WTC11 (cell line): Measurements from ENCODE around the gene CIRBP. TPM values are rescaled to one million over a fixed set of nuclear protein-coding genes. Genes with fewer than 3 reads are reported as not detected.

Experiments used
- ATAC-seq: fragments of 200-7000 bp; cut with Tn5 transposase; 2 replicates; pipeline ENCODE4 v1.10.0; 2021; ENCODE audit warnings: mild to moderate bottlenecking, moderate library complexity
- CTCF ChIA-PET: fragments of 300-600 bp; sonication (Branson Sonifier 250); formaldehyde crosslinking; loops from one replicate; lab custom pipeline; 2021; ENCODE audit warnings: antibody characterized with exemption; lab: Charles Lee
- POLR2A ChIA-PET: fragments of 350-600 bp; sonication (Branson Sonifier 250); formaldehyde crosslinking; loops from one replicate; lab custom pipeline; 2021; ENCODE audit warnings: antibody characterized with exemption; lab: Charles Lee
- DNase-seq: peaks from one replicate; pipeline ENCODE4 v3.0.0; 2021; ENCODE audit warnings: low spot score
- H3K27ac Mint-ChIP-seq: 2 replicates; pipeline ENCODE4 v1.8.0; 2021; ENCODE audit warnings: mixed read lengths
- H3K27me3 Mint-ChIP-seq: 2 replicates; pipeline ENCODE4 v1.8.0; 2021; ENCODE audit warnings: low read depth, mild to moderate bottlenecking, moderate library complexity, mixed read lengths
- H3K36me3 Mint-ChIP-seq: 2 replicates; pipeline ENCODE4 v1.8.0; 2021; ENCODE audit warnings: mixed read lengths
- H3K4me1 Mint-ChIP-seq: 2 replicates; pipeline ENCODE4 v1.8.0; 2022; ENCODE audit warnings: mixed read lengths
- H3K4me3 Mint-ChIP-seq: 2 replicates; pipeline ENCODE4 v1.8.0; 2021; ENCODE audit warnings: mild to moderate bottlenecking, moderate library complexity, mixed read lengths
- H3K9me3 Mint-ChIP-seq: 2 replicates; pipeline ENCODE4 v1.8.0; 2021; ENCODE audit warnings: mixed read lengths
- ATF2 ChIP-seq: sonication (generic); formaldehyde crosslinking; IDR thresholded peaks from 2 replicates; pipeline ENCODE4 v1.8.1; 2022; ENCODE audit warnings: low read depth, missing genetic modification reagents, borderline replicate concordance
- ATF3 ChIP-seq: sonication (generic); formaldehyde crosslinking; conservative IDR thresholded peaks from 2 replicates; pipeline ENCODE4 v1.8.1; 2022; ENCODE audit warnings: mild to moderate bottlenecking, missing genetic modification reagents
- CBFB ChIP-seq: sonication (generic); formaldehyde crosslinking; IDR thresholded peaks from 2 replicates; pipeline ENCODE4 v1.8.1; 2022; ENCODE audit warnings: mild to moderate bottlenecking, low read depth, missing genetic modification reagents
- CREB1 ChIP-seq: sonication (generic); formaldehyde crosslinking; IDR thresholded peaks from 2 replicates; pipeline ENCODE4 v1.8.0; 2023; ENCODE audit warnings: mild to moderate bottlenecking, missing genetic modification reagents
- E2F1 ChIP-seq: sonication (generic); formaldehyde crosslinking; IDR thresholded peaks from 2 replicates; pipeline ENCODE4 v1.8.0; 2022; ENCODE audit warnings: mild to moderate bottlenecking, missing genetic modification reagents
- E2F4 ChIP-seq: sonication (generic); formaldehyde crosslinking; IDR thresholded peaks from 2 replicates; pipeline ENCODE4 v1.8.1; 2022; ENCODE audit warnings: low read depth, mild to moderate bottlenecking, moderate library complexity, missing genetic modification reagents, borderline replicate concordance
- ERG ChIP-seq: fragments of 250-450 bp; sonication (Bioruptor Pico); IDR thresholded peaks from 2 replicates; pipeline ENCODE4 v1.8.0; 2021; ENCODE audit warnings: mild to moderate bottlenecking
- GABPB1 ChIP-seq: sonication (generic); formaldehyde crosslinking; IDR thresholded peaks from 2 replicates; pipeline ENCODE4 v1.8.1; 2023; ENCODE audit warnings: mild to moderate bottlenecking, missing genetic modification reagents
- HMGXB4 ChIP-seq: sonication (generic); formaldehyde crosslinking; IDR thresholded peaks from 2 replicates; pipeline ENCODE4 v1.8.1; 2023; ENCODE audit warnings: mild to moderate bottlenecking, moderate library complexity, missing genetic modification reagents
- MYBL2 ChIP-seq: sonication (generic); formaldehyde crosslinking; IDR thresholded peaks from 2 replicates; pipeline ENCODE4 v1.8.1; 2023; ENCODE audit warnings: mild to moderate bottlenecking, moderate library complexity, missing genetic modification reagents
- NFATC4 ChIP-seq: fragments of 250-450 bp; sonication (Bioruptor Pico); IDR thresholded peaks from 2 replicates; pipeline ENCODE4 v1.9.0; 2021; ENCODE audit warnings: mild to moderate bottlenecking
- NR2C2 ChIP-seq: sonication (generic); formaldehyde crosslinking; IDR thresholded peaks from 2 replicates; pipeline ENCODE4 v1.8.0; 2022; ENCODE audit warnings: mild to moderate bottlenecking, missing genetic modification reagents
- NR3C1 ChIP-seq: sonication (generic); formaldehyde crosslinking; conservative IDR thresholded peaks from 2 replicates; pipeline ENCODE4 v1.8.1; 2023; ENCODE audit warnings: low read depth, mild to moderate bottlenecking, missing genetic modification reagents
- PRRX2 ChIP-seq: fragments of 250-450 bp; sonication (Bioruptor Pico); IDR thresholded peaks from 2 replicates; pipeline ENCODE4 v1.8.0; 2021; ENCODE audit warnings: mild to moderate bottlenecking
- RORB ChIP-seq: fragments of 250-450 bp; sonication (Bioruptor Pico); IDR thresholded peaks from 2 replicates; pipeline ENCODE4 v1.9.0; 2021; ENCODE audit warnings: mild to moderate bottlenecking
- SOX15 ChIP-seq: fragments of 250-450 bp; sonication (Bioruptor Pico); IDR thresholded peaks from 2 replicates; pipeline ENCODE4 v1.9.0; 2021; ENCODE audit warnings: mild to moderate bottlenecking
- ZNF219 ChIP-seq: sonication (generic); formaldehyde crosslinking; IDR thresholded peaks from 2 replicates; pipeline ENCODE4 v1.8.0; 2023; ENCODE audit warnings: missing genetic modification reagents, mild to moderate bottlenecking, borderline replicate concordance
- ZNF416 ChIP-seq: fragments of 250-450 bp; sonication (Bioruptor Pico); IDR thresholded peaks from 2 replicates; pipeline ENCODE4 v1.9.0; 2021; ENCODE audit warnings: mild to moderate bottlenecking, inconsistent platforms
- total RNA-seq: library from RNA; stranded (reverse); gene quantifications from 3 replicates; pipeline ENCODE4 v1.2.3, GENCODE V29; 2021

The CIRBP gene
- total RNA-seq, 1 experiment from 2014 or later = 298 TPM

GRCh38 chr19:1234051-1234954, 34.8 kb upstream of the CIRBP start:
- CTCF ChIA-PET = interaction anchor here (1.0 to 1.4 kb wide), 3 partner anchors 14 to 121 kb away, joined by 3 to 4 read pairs (median 3); no protein-coding TSS in a partner anchor

GRCh38 chr19:1234955-1235380, 34.2 kb upstream of the CIRBP start:
- ChIA-PET POLR2A (interaction anchor here (0.6 kb wide), 1 partner anchor 17 kb away, joined by 3 read pairs; no protein-coding TSS in a partner anchor), CTCF (interaction anchor here (1.0 to 1.4 kb wide), 3 partner anchors 15 to 121 kb away, joined by 3 to 4 read pairs (median 3); no protein-coding TSS in a partner anchor)
- Mint-ChIP-seq H3K4me1 (peaks cover 12% of the 10 kb centered on the region), H3K27ac (no peak overlapping the region), H3K27me3 (no peaks in the 10 kb centered on the region), H3K9me3 (no peaks in the 10 kb centered on the region), H3K36me3 (no peaks in the 10 kb centered on the region), H3K4me3 (no peak overlapping the region)
- TF ChIP-seq ATF3 = no peak
- no peak for TF ChIP-seq E2F4
- TF ChIP-seq NFATC4 (CRISPR knock-in tag) = no peak
- TF ChIP-seq E2F1 (CRISPR knock-in tag) = no peak
- TF ChIP-seq ERG (CRISPR knock-in tag) = no peak
- TF ChIP-seq CBFB (CRISPR knock-in tag) = no peak
- TF ChIP-seq CREB1 (CRISPR knock-in tag) = no peak
- TF ChIP-seq GABPB1 = no peak
- TF ChIP-seq NR2C2 (CRISPR knock-in tag) = no peak
- TF ChIP-seq SOX15 (CRISPR knock-in tag) = no peak
- no peak for TF ChIP-seq ZNF416 (CRISPR knock-in tag)
- TF ChIP-seq NR3C1 (CRISPR knock-in tag) = no peak
- no peak for TF ChIP-seq ZNF219 (CRISPR knock-in tag)
- no peak for ATAC-seq
- DNase-seq = no peak

More at GRCh38 chr19:1234051-1234954, 34.8 kb upstream of the CIRBP start:
- H3K4me3 Mint-ChIP-seq = no peak overlapping the region
- no peak for TF ChIP-seq PRRX2 (CRISPR knock-in tag)
- no peak for TF ChIP-seq RORB
- TF ChIP-seq NR2C2 (CRISPR knock-in tag) = no peak
- TF ChIP-seq CBFB (CRISPR knock-in tag) = no peak
- TF ChIP-seq HMGXB4 (CRISPR knock-in tag) = no peak
- TF ChIP-seq MYBL2 (CRISPR knock-in tag) = no peak
- no peak for TF ChIP-seq ATF2 (CRISPR knock-in tag)
- peaks cover 10% of the 10 kb centered on the region for H3K4me1 Mint-ChIP-seq
- H3K9me3 Mint-ChIP-seq = no peaks in the 10 kb centered on the region
- DNase-seq (no peak), ATAC-seq (no peak)
- H3K36me3 Mint-ChIP-seq = no peaks in the 10 kb centered on the region
- H3K27me3 Mint-ChIP-seq = no peaks in the 10 kb centered on the region
- no peak overlapping the region for H3K27ac Mint-ChIP-seq
- POLR2A ChIA-PET = interaction anchor here (0.6 kb wide), 1 partner anchor 18 kb away, joined by 3 read pairs; no protein-coding TSS in a partner anchor
